Measurements from ENCODE around the gene NANS. TPM values are rescaled to one million over a fixed set of nuclear protein-coding genes. Genes with fewer than 3 reads are reported as not detected.

Gene NANS
- total and polyA plus RNA-seq, 2 of the 13 experiments (the other 11 are each of a cell fraction or from before 2014, with no cell fraction given), result 86.9 to 203 TPM

DNA sequence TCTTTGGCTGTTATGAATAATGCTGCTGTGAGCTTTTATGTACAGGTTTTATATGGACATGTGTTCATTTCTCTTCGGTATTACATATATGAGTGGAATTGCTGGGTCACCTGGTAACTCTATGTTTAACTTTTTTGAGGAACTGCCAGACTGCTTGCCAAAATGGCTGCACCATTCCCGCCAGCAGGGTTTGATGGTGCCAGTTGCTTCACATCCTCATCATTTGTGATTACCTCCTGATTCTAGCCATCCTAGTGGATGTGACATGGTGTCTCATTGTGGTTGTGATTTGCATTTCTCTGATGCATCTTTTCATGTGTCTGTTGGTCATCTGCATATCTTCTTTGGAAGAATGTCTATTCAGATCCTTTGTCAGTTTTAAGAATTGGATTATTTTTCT lies 10.7 kb downstream of the NANS start:
- CTCF ChIA-PET (ENCODE audit: low intra/inter-chr PET ratio, low total read pairs), result no interaction called here
- no peak overlapping the region for H3K4me2 ChIP-seq (ENCODE audit: low read depth, low read length)
- H3K4me1 ChIP-seq (ENCODE audit: insufficient read depth, low read length), result 0 out of 2 replicates have a peak, but pooled peaks cover 8% of the 10 kb centered on the region
- TF ChIP-seq FOXM1 (CRISPR knock-in tag; IDR thresholded peaks at IDR 0.05), result no peak
- no peak for TF ChIP-seq ZFAT (CRISPR knock-in tag; conservative IDR thresholded peaks at IDR 0.05)
- no peak for TF ChIP-seq ZNF460 (CRISPR knock-in tag; IDR thresholded peaks at IDR 0.05; ENCODE audit: borderline replicate concordance)
- no peak for TF ChIP-seq SSRP1 (CRISPR knock-in tag; IDR thresholded peaks at IDR 0.05)
- no peak for TF ChIP-seq ARID5B (CRISPR knock-in tag; IDR thresholded peaks at IDR 0.05)
- TF ChIP-seq SAP130 (CRISPR knock-in tag; IDR thresholded peaks at IDR 0.05; ENCODE audit: low read depth), result no peak
- no peak for TF ChIP-seq ZNF510 (CRISPR knock-in tag; IDR thresholded peaks at IDR 0.05; ENCODE audit: low read depth)
- TF ChIP-seq ZNF292 (CRISPR knock-in tag; IDR thresholded peaks at IDR 0.05; ENCODE audit: borderline replicate concordance, low read depth), result no peak
- TF ChIP-seq HOXD1 (CRISPR knock-in tag; IDR thresholded peaks at IDR 0.05), result no peak
- no peak for TF ChIP-seq ZNF264 (CRISPR knock-in tag; IDR thresholded peaks at IDR 0.05)
- TF ChIP-seq ZFP36 (IDR thresholded peaks at IDR 0.05; ENCODE audit: borderline replicate concordance, low read depth, low read length, partially characterized antibody), result no peak
- no peak for TF ChIP-seq ZNF282 (IDR thresholded peaks at IDR 0.05; ENCODE audit: partially characterized antibody)
- no peak for TF ChIP-seq ZBTB3 (CRISPR knock-in tag; IDR thresholded peaks at IDR 0.05; ENCODE audit: borderline replicate concordance, low read depth)
- TF ChIP-seq ZNF850 (CRISPR knock-in tag; conservative IDR thresholded peaks at IDR 0.05), result no peak
- no peak for TF ChIP-seq ZNF747 (CRISPR knock-in tag; IDR thresholded peaks at IDR 0.05; ENCODE audit: borderline replicate concordance)
- no peak for TF ChIP-seq ZNF776 (CRISPR knock-in tag; IDR thresholded peaks at IDR 0.05)
- no peak for TF ChIP-seq RBFOX2 (IDR thresholded peaks at IDR 0.05; ENCODE audit: low read depth, low read length)
- no peak for TF ChIP-seq ATF3 (CRISPR knock-in tag; IDR thresholded peaks at IDR 0.05)
- TF ChIP-seq BRF2 (CRISPR knock-in tag; IDR thresholded peaks at IDR 0.05), result no peak
- no peak for TF ChIP-seq NFE2 (CRISPR knock-in tag; IDR thresholded peaks at IDR 0.05)
- in situ Hi-C loops (cut with HindIII; ENCODE audit: extremely low pct_ligation_motif_present, low pct_unique_long_range_greater_than_20kb) (no loop called here), intact Hi-C loops (cut with micrococcal nuclease; ENCODE audit: unreplicated experiment) (no loop called here)
- no peaks in the 10 kb centered on the region for H3K27me3 ChIP-seq (ENCODE audit: control insufficient read depth in 1 of 2, insufficient read depth in 2 of 2, low read length in 2 of 2)
- no peak overlapping the region for H2AFZ ChIP-seq (ENCODE audit: low read length)
- POLR2A ChIA-PET, result interaction anchor here (1.8 kb wide), 1 partner anchor 11 kb away, joined by 5 read pairs; the partner anchor contains the start of gene NANS
- no peak for ATAC-seq
- 98% methylated on average over 2 of the region's 2 CpGs for WGBS (ENCODE audit: low lambda C conversion rate)
- FAIRE-seq, result no peak
- H3K36me3 ChIP-seq (replicated peaks in 1 of 2; ENCODE audit: control insufficient read depth in 1 of 2, insufficient read depth in 2 of 2, low read length in 2 of 2), result peaks cover 19 to 68% of the 10 kb centered on the region in 2 experiments
- no TSS peak for BruUV-seq (replicated peaks)
- no peak overlapping the region for H3K27ac ChIP-seq (ENCODE audit: extremely low read length, insufficient read depth, low read length)
- H3K9ac ChIP-seq (ENCODE audit: insufficient read depth, low read depth, low read length), result no peak overlapping the region
- peaks cover 33% of the 10 kb centered on the region for H3K79me2 ChIP-seq (ENCODE audit: insufficient read depth, low read length)
- DNase-seq (ENCODE audit: low spot score), result no peak
- no peak overlapping the region for H3K4me3 ChIP-seq (replicated peaks in 1 of 3; ENCODE audit: insufficient read depth in 1 of 3, low read depth in 2 of 3, low read length in 3 of 3)
- no peaks in the 10 kb centered on the region for H3K9me3 ChIP-seq (ENCODE audit: low read length)
- H4K20me1 ChIP-seq (ENCODE audit: insufficient read depth, low read length), result peaks cover 8% of the 10 kb centered on the region; the same call in 1 of the 2 replicates

Measured in HepG2 (cell line).